ENCODE measurements around the gene KCNJ10.

GRCh38 chr1:159979257-159979656 lies 90.7 kb downstream of the KCNJ10 start:
- TF ChIP-seq ZNF766 (CRISPR knock-in tag; IDR thresholded peaks at IDR 0.05; ENCODE audit: borderline replicate concordance) = no peak
- TF ChIP-seq PCBP1 (IDR thresholded peaks at IDR 0.05; ENCODE audit: borderline replicate concordance, low read depth, low read length) = no peak
- TF ChIP-seq PHF21A (CRISPR knock-in tag; IDR thresholded peaks at IDR 0.05) = no peak
- no peak for TF ChIP-seq ZNF230 (CRISPR knock-in tag; IDR thresholded peaks at IDR 0.05)
- TF ChIP-seq ZNF558 (CRISPR knock-in tag; IDR thresholded peaks at IDR 0.05; ENCODE audit: borderline replicate concordance) = no peak
- no peak for TF ChIP-seq ZSCAN20 (CRISPR knock-in tag; IDR thresholded peaks at IDR 0.05; ENCODE audit: borderline replicate concordance)
- TF ChIP-seq ZC3H4 (CRISPR knock-in tag; IDR thresholded peaks at IDR 0.05; ENCODE audit: borderline replicate concordance) = no peak
- TF ChIP-seq RNF2 (conservative IDR thresholded peaks at IDR 0.05; ENCODE audit: low read depth) = no peak
- no peak for TF ChIP-seq PRDM4 (CRISPR knock-in tag; IDR thresholded peaks at IDR 0.05; ENCODE audit: borderline replicate concordance)
- TF ChIP-seq GABPA (IDR thresholded peaks at IDR 0.05; ENCODE audit: low read depth, low read length) = no peak
- TF ChIP-seq GABPA (CRISPR knock-in tag; IDR thresholded peaks at IDR 0.05; ENCODE audit: low read depth) = no peak

Measured in HepG2 (cell line).